ENCODE results near the gene TSHZ3.

TSHZ3 gene

DNA sequence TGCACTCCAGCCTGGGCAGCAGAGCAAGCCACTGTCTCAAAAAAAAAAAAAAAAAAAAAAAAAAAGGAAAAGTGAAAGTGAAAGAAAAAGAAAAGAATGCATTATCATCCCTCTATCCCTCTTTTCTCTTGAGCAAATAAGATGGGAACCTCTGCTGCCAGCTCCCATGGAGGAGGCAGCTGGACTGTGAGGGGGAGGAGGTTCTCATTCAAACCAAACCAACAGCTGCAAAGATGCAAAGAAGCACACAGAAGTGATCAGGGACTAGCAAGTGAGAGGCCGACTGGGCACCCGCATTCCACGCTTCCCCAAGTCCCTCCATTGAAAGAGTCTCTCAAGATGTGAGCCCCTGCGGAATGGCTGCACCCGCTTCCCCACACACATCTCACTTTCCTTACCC is 63.5 kb downstream of the TSHZ3 start:
- DNase-seq, result no peak

DNA sequence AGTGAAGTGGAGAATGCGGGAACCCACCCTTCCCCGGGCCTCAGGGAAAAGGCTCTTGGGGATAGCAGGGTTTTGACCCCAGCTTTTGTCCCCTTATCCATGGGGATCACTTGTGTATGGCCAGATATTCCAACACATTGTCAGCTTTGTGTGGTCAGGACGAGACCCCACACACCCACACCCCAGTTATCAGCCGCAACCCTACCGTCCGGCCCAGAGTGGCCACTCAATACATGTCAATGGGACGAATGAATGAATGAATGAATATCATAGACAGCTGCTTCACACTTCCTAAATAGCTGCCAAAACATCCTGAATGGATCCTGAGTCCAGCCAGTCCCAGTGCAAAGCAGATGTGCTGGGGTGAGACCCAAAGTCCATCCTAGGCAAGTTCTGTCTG is 64.6 kb downstream of the TSHZ3 start:
- DNase-seq, result no peak

- no peak for DNase-seq
These were observed 65.5 kb downstream of the TSHZ3 start for GRCh38 chr19:31283701-31284100.

DNA sequence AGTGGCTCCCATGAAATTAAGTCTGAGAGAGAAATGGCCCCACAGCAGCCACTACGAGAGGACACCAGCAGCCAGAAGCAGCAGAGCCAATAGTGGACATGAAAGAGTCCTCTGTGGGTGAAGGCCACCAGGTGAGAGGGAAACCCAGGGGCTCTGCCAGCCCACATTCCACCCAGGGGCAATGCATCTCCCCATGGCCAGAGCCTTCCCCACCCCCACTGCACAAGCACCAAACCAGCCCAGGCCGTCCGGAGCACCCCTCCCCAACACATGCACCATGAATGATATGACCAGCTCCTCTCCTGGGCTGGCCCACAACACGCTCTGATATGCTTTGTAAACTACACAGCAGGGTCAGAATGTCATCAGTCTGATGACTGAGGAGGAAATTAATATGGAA is 66.9 kb downstream of the TSHZ3 start:
- DNase-seq, result no peak

DNA sequence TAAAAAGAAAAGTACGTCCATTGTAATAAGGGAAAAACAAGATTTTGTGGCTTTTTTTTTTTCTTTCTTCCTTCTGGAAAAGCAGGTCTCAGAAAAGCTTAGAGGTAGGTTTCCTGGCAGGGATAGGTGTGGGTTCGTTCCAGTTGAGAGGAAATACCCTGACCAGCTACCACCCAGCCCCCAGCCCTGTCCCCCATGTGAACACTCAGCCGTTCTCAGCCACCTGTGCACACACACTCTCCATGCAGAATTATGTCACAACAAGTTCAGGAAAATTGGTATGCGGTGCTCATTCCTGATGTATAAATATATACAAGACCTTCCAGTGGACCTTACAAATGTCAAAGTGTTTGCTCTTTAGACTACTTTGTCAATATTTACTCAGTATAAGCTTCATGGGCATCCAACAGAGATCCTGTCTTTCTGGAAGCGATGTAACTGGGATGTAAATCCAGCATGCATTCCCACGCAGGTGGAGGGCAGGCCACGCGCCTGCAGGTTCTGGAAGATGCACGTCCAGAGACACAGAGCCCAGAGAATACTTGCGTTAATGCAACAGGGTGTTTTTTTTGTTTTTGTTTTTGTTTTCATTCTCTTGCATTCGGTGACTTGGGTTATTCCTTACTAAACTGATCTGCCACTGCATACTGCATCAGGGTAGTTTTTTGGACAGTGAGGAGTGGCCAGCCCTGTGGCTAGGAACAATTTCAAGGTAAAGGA is 68.8 kb downstream of the TSHZ3 start:
- DNase-seq, result no peak

GRCh38 chr19:31279436-31279765 is 69.8 kb downstream of the TSHZ3 start:
- no peak for DNase-seq

- no peak for DNase-seq
These were observed 70.4 kb downstream of the TSHZ3 start for GRCh38 chr19:31278555-31279435.

DNA sequence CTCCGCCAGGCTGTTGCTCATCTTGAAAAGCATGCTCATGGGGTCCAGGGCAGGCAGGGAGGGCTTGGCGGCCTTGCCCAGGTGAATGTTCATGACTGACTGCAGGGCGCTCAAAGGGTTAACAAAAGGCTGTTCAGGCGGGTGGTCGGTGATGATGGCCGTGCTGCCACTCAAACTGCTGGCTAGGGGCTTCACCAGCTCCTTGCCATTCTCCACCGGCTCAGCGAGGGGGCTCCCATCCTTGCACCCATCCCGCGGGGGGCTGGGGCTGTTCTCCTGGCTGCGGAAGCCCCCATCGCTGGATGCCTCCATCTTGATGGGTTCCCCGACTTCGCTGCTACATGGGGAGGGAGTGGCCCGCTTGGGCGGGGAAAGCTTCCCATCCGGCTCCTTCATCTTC is 71.7 kb downstream of the TSHZ3 start:
- no peak for DNase-seq

DNA sequence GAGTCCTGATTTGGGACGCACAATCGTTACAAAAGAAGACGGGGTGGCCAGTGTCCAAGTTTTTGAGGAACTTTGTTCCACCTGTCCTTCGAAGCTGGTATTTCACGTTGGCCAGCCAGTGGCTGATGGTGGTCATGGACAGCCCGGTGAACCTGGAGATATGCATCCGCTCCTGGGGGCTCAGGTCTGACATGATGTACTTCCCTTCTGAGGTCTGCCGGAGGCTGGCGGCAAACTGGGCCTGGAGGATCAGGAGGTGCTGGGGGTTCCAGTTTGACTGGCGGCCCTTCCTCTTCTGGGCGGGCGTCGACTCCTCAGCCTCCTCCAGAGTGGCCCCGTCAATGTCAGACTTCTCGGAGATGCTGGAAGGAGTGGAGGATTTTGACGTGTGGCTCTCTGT is 72.4 kb downstream of the TSHZ3 start:
- no peak for DNase-seq

DNA sequence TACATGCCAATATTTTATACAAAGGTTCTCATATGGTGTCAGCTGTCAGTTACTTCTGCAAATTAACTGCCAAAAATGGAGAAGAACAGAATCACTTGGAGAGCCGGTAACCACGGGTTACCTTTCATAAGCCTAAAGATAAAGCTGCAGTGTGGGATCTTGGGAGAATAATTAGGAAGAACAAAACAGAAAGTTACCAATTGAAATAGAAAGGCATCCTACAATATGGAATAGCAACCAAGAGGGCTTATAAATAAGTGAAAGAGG is 74.2 kb downstream of the TSHZ3 start:
- no peak for DNase-seq

DNA sequence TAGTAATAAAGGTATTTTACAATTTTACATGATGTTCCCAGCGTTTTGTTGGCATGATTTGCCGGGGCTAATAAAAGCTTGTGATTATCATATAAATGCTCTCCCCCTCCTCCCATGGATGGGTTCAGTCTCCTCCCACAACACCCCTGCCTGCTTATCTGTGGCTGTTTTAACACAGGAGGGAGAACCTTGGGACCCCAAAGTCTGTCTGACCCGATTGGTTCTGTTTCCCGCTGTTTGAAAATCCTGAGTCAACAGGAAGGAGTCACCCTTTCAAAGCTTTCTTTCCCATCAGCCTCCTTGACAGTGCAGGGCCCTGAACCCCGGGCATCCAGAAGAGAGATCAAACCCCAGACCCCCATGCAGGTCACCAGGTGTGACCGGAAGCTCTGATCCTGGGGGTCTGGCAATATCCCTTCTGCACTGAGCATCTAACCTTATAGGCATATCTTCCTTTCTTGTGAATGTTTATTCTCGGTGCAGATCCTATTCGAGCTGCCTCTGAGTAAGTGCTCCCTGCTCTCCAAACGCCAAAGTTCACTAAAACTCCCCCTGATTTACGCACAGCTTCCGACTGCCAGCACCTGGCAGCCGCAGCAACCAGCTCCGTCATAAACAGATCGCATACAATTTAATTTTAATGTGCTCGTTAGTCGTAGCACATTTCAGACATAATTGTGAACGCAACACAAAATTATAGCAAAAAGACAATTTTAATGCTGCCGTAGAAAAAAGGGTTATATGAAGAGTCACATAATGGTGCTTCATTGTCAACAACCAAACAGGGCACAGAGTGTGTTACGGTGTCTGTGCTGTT is 74.8 kb downstream of the TSHZ3 start:
- no peak for DNase-seq

- DNase-seq, result no peak
These were observed 76.6 kb downstream of the TSHZ3 start for GRCh38 chr19:31272583-31273106.

DNA sequence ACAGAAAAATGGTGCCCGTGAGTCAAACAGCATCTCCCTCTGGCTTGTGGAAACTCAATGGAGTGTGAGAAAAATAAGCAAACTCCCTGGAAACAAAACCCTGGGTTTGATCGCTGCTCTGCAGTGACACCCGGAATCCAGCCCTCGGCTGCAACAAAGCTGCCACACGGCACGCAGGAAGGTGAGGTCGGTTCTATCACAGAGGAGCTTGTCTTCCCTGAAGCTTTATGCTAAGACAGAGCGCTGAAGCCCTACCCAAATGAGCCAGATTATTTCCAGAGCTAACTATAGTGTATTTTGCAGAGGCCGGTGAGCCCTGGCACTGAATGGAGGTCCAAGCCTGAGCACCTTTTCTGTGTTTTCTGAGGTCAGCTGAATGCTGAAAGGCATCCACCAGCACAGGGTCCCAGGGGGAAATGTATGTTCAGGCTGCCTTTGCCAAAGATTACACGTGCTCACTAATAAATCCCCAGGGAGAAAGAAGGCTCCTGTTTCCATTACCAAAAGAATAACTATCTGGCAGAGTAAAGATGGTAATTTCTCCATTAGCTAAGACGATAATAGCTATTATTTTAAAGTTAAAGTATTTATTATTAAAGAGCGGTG is 77.8 kb downstream of the TSHZ3 start:
- no peak for DNase-seq

- no peak for DNase-seq
These were observed 78.3 kb downstream of the TSHZ3 start for GRCh38 chr19:31270897-31271296.

GRCh38 chr19:31269425-31270127 is 79.7 kb downstream of the TSHZ3 start:
- DNase-seq, result no peak

- DNase-seq, result no peak
These were observed 80.4 kb downstream of the TSHZ3 start for GRCh38 chr19:31268751-31269383.

DNA sequence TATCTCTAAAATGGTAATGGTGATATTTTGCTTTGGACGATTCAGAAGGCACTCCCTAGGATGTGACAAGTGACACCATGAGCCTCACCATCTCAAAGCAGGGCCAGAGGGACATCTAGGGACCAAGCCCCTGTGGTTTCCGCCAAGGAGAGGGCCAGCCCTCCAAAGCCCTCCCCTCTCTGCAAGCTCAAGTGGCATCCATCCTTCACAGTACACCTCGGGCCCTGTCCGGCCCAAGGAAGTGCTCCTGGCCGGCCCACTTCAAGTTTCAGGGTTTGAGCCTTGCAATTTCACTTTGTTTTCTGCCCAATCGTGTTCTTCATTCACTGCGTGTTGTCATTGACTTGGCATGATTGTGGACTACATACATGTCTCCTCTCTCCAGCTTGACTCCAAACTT is 82.5 kb downstream of the TSHZ3 start:
- DNase-seq, result no peak

GRCh38 chr19:31266196-31266595 is 83.0 kb downstream of the TSHZ3 start:
- no peak for DNase-seq

DNA sequence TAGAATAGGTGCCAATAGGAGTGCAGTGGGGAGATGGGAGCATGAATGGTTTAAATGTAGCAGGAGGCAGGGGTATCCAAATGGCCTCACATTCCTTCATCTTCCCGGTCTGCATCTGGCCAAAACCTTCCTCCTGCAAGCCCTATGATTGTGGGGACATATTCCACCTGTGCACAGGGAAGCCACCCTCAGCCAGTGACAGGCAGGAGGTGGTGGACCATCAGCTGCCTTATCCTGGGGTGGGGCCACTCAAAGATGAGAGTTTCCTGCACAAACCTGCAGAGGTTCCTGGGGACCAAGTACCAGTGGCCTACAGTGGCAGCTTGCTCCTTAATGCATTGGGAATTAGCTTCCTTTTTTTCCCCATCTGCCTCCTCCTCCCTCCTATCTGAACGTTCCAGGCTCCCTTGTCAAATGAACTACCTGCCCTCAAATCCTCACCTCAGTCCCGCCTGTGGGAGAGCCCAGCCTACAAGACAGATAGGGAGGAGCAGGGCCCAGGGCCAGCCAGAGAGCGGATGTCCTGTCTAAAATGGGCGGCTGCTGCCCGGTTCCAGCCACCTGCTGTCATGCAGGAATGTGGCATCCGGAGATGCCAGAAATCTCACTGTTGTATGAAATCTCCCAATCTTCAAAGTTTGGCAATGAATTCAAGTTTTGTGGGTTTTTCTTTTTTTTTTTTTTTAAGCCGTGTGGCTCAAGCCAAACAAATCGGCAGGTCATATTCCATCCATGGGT is 85.0 kb downstream of the TSHZ3 start:
- no peak for DNase-seq

GRCh38 chr19:31263328-31263727 is 85.9 kb downstream of the TSHZ3 start:
- no peak for DNase-seq

DNA sequence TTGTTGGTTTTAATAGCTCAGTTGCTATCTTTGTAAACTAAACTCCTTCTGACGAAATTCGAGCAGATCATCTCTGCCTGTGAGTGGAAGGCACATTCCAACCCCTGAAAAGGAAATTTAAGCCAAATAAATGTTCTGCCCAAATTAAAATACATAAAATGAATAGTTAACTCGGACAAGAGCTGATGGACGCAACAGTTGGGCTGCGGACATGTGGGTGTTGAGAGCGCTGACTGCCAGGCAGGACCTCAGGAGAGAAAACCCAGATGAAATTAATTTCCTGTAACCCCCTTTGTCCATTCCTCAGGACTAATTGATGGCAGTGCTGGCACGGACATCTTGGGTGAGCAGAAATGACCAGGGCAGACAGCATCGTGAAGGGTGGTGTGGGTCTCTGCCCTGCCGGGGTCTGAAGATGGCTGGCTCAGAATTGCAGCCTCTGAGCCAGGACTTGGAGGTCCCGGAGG is 86.5 kb downstream of the TSHZ3 start:
- DNase-seq, result no peak
